ENCODE data around the gene SLC14A1.

The SLC14A1 gene

DNA sequence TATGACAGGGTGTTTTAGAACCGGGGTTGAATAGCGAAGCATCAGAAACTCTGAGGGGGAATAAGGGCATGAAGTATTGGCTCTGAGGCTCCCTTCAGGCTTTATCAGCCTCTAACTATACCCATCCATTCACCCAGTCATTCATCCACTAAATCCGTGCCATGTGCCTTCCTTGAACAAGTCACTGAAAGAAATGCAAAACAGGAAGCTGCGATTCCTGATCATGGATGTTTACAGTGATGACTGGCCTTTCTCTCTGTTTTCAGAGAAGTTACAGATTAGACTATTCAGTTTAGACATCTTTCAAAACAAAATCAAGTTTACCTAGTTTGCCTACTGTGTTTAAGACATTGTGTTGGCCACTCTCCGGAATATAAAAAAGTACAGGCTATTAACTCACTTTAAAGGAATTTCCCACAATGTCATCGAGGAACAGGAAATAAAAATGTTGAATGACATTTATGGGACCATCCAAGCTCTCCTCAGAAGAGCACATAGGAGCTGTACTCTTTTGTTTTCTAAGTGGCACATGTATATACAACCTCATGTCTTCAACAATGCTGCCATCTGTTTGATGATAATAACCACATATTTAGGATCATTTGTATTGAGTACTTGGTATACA lies 43.8 kb upstream of the SLC14A1 start:
- no peak for TF ChIP-seq FOXP2 (optimal IDR thresholded peaks at IDR 0.05; ENCODE audit: borderline replicate concordance, extremely low read depth, extremely low read length, insufficient read depth)
- TF ChIP-seq SIN3A (IDR thresholded peaks at IDR 0.05; ENCODE audit: borderline replicate concordance, insufficient read depth, low read length), result no peak
- no peak for TF ChIP-seq TAF1 (IDR thresholded peaks at IDR 0.05; ENCODE audit: borderline replicate concordance, insufficient read depth, low read length)
- TF ChIP-seq POLR2AphosphoS5 (IDR thresholded peaks at IDR 0.05; ENCODE audit: low read depth, low read length), result no peak
- TF ChIP-seq REST (IDR thresholded peaks at IDR 0.05; ENCODE audit: insufficient read depth in 1 of 2, low read depth in 2 of 2, low read length in 2 of 2), result no peak

GRCh38 chr18:45682181-45682580 lies 41.8 kb upstream of the SLC14A1 start:
- TF ChIP-seq SIN3A (IDR thresholded peaks at IDR 0.05; ENCODE audit: borderline replicate concordance, insufficient read depth, low read length) (no peak), FOXP2 (optimal IDR thresholded peaks at IDR 0.05; ENCODE audit: borderline replicate concordance, extremely low read depth, extremely low read length, insufficient read depth) (no peak), POLR2AphosphoS5 (IDR thresholded peaks at IDR 0.05; ENCODE audit: low read depth, low read length) (no peak), REST (IDR thresholded peaks at IDR 0.05; ENCODE audit: insufficient read depth in 1 of 2, low read depth in 2 of 2, low read length in 2 of 2) (no peak), TAF1 (IDR thresholded peaks at IDR 0.05; ENCODE audit: borderline replicate concordance, insufficient read depth, low read length) (no peak)

DNA sequence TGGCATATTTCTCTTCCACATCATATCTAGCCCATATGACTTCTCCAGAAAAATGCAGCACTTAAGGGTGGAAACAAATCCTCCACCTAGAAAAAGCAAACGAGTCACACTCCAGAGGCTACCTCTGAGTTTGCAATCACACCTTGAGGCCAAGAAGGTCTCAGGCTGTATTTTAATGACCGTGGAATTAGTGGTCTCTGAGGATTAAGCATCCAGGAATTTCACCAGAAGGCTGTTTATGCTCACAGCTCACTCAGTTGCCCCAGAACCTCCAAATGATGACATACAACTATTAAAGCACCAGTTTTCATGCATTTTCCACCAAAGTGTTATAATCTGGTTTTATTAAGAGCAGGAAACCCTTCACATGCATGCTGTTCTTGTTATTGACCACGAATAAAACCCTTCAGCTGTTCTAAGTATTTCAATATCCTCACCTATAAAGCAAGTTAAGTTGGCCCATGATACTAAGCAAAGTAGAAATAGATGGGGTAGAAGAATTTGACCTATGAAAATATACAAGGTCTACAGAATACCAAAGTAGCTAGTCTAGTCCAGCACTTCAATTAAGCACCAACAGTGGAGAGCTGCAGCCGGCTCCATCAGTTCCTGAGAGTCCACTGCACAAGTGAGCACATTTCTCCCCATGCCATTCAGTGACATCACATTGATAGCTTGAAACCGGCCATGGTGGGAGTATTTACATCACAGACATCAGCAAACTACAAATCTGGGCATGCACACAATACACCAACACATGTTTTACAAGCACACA lies 39.5 kb upstream of the SLC14A1 start:
- no peak for TF ChIP-seq SIN3A (IDR thresholded peaks at IDR 0.05; ENCODE audit: borderline replicate concordance, insufficient read depth, low read length)
- TF ChIP-seq TAF1 (IDR thresholded peaks at IDR 0.05; ENCODE audit: borderline replicate concordance, insufficient read depth, low read length), result no peak
- no peak for TF ChIP-seq POLR2AphosphoS5 (IDR thresholded peaks at IDR 0.05; ENCODE audit: low read depth, low read length)
- no peak for TF ChIP-seq FOXP2 (optimal IDR thresholded peaks at IDR 0.05; ENCODE audit: borderline replicate concordance, extremely low read depth, extremely low read length, insufficient read depth)
- no peak for TF ChIP-seq REST (IDR thresholded peaks at IDR 0.05; ENCODE audit: insufficient read depth in 1 of 2, low read depth in 2 of 2, low read length in 2 of 2)

GRCh38 chr18:45686891-45687611 lies 36.9 kb upstream of the SLC14A1 start:
- TF ChIP-seq FOXP2 (optimal IDR thresholded peaks at IDR 0.05; ENCODE audit: borderline replicate concordance, extremely low read depth, extremely low read length, insufficient read depth) (no peak), POLR2AphosphoS5 (IDR thresholded peaks at IDR 0.05; ENCODE audit: low read depth, low read length) (no peak), SIN3A (IDR thresholded peaks at IDR 0.05; ENCODE audit: borderline replicate concordance, insufficient read depth, low read length) (no peak), TAF1 (IDR thresholded peaks at IDR 0.05; ENCODE audit: borderline replicate concordance, insufficient read depth, low read length) (no peak), REST (IDR thresholded peaks at IDR 0.05; ENCODE audit: insufficient read depth in 1 of 2, low read depth in 2 of 2, low read length in 2 of 2) (no peak)
